Kasumi-1 (cell line): ENCODE results near the gene SGMS1.
A peak's percentile ranks its signal among the peaks of the same experiment; 100 is the strongest.
"Not testable (repeated sequence)": the region's sequence is repeated elsewhere in the genome, so short reads cannot be mapped to it uniquely, and the experiment has no call there.

Source experiments
- DNase-seq, 2 experiments: peaks; one replicate each; lab custom pipeline; 2025; lab: John Stamatoyannopoulos, UW

Gene SGMS1

DNA sequence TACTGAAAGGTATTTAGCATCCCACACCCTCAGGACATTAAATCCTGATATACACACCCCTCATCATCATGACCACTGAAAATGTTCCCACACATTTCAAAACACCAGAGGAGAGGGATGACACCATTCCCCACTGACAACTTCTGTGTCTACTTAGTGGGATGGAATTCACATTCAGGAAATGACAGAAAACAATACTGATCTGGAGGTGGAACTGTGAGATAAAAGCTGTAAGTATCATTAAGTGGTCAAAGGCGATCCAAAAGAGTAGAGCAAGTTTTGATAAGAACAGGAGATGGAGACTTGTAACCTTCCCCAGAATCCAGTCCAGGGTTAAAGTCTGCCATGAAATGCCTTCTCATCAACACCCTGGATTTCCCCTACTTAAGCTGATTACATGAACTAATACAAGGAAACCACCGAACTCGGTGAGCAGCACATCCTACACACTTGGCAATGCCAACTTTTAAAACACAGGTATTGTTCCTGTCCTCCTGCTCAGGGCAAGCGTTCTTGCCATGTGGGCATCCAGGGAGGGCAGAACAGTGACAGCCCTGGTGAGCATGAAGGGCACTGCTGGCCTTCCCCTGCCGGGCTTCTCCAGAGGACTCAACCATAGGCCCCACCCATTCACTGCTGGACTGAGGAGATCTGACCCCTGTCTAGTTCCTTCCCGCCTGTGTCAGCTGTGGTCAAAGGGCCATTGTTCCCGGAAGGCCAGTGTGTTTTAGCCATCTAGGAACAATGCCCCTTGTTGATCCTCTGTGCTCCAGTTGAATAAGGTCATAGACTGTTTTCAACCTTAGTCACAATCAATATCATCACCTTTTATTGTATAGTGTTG is 85.0 kb downstream of the SGMS1 start:
- no peak for DNase-seq

DNA sequence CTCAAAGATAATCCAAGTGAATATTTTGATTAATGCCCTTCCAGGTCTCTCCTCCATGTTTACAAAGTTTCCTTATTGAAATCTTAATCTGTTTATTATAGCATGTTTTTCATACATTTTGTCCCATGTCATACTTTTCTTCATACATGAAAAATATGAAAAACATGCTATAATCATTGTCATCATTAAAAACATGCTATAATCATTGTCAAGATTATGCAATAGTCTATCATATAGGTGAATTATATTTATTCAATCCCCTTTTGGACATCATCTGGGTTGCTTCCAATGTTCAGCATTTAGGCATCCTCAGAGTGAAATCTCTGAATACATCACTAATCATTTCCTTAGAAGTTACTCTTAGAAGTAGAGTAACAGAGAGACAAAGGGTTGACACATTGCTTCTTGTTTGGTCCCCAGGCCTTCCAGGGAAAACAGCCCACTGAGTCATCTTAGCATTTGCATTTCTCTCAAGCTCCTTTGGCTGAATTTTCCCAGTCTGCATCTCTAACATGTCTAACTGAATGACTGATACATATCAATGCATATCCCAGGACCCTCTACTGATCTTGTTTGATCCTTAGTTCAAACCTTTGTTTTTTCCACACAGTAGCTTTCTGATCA is 87.0 kb downstream of the SGMS1 start:
- DNase-seq = no peak

DNA sequence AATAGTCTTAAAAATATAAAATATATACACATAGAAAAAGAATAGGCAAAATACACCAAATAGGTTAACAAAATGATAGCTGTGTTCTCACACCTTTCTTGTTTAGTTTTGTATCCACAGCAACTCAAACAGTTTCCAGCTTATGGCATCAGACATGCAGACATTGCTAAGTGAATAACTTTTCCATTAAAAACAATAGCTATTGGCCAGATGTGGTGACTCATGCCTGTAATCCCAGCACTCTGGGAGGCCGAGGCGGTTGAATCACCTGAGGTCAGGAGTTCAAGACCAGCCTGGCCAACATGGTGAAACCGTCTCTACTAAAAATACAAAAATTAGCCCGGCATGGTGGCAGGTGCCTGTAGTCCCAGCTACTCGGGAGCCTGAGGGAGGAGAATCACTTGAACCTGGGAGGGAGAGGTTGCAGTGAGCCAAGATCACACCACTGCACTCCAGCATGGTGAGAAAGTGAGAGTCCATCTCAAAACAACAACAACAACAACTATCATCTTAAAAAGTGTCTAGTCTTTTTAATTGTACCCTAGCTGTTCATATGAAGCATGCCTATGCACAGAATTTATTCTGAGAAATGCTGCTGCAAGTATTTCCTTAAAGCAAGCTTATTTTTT is 88.9 kb downstream of the SGMS1 start:
- not testable (repeated sequence) for DNase-seq

DNA sequence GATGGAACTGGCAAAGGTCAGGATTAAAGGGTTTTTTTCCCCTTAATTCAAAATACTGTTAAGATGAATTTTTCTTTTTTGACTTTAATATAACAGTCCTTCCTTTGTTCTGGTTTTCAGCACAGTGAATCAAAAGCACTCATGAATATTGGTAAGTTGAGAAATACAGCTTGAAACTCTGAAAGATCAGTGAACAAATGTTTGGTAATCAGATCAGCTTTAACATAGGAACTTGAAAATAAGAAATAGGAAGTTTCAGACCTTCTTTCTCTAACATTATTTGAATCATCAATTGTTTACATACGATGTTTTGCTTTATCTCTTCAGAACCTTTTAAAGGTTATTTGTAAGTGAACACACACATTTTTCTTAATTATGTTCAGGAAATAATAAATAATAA is 90.5 kb downstream of the SGMS1 start:
- no peak for DNase-seq

GRCh38 chr10:50531388-50532077 is 92.2 kb downstream of the SGMS1 start:
- no peak for DNase-seq

DNA sequence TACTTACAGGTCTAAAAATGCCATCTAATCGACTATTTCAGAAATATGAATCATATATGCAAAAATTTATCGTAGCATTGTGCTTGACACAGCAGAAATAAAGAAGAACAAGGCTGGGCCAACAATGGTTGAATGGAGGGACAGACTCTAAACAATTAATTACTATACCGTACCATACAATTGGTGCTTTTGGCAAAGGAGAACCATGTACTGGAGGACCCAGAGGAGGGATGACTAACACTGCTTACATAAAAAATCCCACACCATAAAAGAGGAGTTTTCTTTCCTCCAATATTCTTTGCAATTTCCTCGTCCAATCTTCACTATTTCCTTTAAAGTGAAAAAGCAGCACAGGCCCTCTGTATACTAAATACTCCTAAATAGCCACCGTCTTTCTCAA is 94.1 kb downstream of the SGMS1 start:
- no peak for DNase-seq

DNA sequence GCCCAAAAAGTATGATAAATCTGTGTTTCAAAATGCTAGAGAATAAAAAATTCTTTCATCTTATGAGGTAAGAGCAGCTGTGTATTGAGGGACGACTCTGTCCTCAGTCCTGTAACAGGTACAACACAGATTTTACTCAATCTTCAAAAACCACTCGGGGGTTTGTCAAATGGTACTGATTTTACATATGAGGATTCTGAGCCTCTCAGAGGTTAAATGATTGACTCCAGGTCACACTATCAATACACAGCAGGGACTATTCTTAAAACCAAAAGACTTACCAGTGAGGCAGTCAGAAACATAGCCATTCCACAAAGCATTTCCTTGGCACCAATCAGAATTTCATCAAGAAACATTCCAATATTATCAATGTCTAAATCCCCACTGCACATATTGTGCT is 95.5 kb downstream of the SGMS1 start:
- no peak for DNase-seq

DNA sequence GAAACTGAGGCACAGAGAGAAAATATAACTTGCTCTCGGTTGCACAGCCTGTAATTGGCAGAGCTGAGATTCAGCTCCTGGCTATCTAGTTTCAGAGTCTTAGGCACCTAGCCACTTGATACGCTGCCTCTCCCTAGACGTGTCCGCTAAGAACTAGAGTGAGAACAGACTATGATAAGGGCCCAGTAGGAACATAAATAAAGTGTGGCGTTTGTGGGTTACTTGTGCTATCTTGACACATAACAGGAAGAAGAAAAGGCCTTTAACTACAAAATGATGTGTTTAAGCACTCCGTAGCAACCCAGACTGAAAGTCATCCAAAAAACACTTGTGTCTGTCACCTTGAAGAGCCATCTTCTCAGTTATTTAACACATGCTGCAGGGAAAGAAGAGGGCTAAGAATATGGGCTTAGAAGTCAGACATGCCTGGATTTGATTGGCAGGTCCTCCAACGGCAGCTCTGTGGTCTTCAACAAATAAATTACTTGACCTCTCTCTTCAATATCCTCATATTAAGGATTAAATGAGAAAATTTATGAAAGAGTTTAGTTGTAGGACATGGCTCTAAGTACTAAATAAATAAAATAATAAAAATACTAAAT is 96.2 kb downstream of the SGMS1 start:
- DNase-seq = no peak

DNA sequence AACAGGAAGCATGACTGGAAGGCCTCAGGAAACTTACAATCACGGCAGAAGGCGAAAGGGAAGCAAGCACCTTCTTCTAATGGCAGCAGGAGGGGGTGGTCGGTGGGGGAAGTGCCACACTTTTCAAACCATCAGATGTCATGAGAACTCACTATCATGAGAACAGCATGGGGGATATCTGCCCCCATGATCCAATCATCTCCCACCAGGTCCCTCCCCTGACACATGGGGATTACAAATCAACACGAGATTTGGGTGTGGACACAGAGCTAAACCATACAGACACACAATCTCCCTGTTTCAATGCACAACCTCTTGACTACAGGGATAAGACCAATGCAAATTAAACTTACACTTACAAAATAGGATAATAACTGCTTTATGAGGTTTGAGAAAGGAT is 97.6 kb downstream of the SGMS1 start:
- no peak for DNase-seq

GRCh38 chr10:50523357-50523756 is 100.4 kb downstream of the SGMS1 start:
- DNase-seq = no peak

DNA sequence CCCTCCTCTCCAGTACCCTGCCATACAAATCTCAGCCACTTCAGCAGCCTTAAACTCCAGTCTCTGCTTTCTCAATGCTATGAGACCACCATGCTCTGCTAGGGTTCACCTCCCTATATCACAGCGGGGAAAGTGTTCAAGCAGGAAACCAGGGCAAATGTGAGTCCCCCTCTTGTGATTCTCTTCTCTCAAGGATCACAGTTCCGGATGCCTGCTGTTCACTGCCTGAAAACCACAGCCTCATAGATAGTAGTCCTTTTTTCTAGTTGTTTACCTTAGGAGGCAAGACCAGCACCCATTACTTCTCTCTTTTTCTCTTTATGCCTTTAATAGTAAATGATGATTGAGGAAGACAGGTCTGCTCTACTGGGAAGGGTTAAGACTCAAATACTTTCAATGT is 100.8 kb downstream of the SGMS1 start:
- DNase-seq = peak; percentile 32 to 51

DNA sequence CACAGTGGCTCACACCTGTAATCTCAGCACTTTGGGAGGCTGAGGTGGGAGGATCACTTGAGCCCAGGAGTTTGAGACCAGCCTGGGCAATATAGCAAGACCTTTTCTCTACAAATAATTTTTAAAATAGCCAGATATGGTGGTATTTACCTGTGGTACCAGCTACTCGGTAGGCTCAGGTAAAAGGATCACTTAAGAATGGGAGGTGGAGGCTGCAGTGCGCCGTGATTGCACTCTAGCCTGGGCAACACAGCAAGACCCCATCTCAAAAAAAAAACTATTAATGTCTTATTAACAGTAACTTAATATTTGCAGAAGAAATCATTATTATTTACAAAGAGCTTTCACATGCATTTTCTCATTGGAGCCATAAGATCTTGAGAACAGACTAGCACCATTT is 103.6 kb downstream of the SGMS1 start:
- DNase-seq = no peak

- no peak for DNase-seq
These were observed 106.1 kb downstream of the SGMS1 start for GRCh38 chr10:50517626-50518025.

GRCh38 chr10:50516171-50516570 is 107.6 kb downstream of the SGMS1 start:
- no peak for DNase-seq

DNA sequence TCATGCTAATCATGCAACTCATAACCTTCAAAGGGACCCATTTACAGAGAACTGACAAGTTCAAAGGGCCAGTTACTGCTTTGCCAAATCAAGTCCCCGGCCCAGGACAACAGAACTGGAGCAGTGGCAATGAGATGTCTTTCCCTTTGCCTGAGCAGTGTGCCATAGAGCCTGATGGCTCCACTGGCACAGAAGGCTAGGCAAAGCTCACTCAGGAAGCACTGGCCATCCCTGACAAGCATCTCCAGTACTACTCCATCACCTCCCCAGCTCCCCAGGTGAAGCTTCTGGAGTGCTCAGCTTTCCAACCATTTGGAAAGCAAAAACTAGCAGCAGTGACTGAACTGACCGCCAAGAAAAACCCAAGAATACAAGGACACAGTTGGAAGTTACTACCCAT is 108.3 kb downstream of the SGMS1 start:
- no peak for DNase-seq

DNA sequence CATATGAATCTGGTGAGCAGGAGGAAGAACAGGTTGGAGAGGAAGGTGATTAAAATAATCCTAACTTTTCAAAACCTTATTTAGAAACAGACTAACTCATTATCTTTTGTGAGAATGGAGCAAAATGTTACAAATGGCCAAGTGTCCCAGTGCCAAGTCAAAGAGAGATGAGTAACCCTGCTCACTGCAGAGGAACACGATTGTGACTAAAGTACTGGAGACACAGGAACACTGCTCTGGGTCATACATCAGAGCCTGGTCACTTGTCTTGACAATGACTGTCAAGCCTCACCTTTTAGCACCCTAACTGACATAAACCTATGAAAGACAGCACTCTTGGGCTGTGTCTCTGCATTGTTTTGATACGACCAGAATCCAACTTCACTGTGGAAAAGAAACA is 108.8 kb downstream of the SGMS1 start:
- DNase-seq = no peak

- no peak for DNase-seq
These were observed 109.8 kb downstream of the SGMS1 start for GRCh38 chr10:50513956-50514355.

GRCh38 chr10:50512743-50513416 is 110.9 kb downstream of the SGMS1 start:
- DNase-seq = peak in 1 of 2 experiments; percentile 18

DNA sequence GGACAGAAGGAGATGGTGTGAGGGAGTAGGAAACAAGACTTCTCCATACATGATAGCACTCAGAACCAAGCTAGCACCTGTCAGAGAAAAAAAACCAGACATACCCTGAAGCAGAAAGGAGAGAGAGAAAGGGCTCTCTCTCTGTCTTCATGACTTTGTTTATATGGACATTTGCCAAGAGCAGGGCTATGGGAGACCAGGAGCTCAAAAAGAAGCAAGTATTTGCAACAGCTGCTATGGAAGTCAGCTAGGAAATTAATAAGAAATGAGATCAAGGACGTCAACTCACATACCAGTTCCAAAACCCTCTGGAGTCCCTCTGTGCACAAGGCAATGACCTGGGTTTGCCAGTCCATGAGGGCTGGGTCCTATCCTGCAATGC is 111.6 kb downstream of the SGMS1 start:
- no peak for DNase-seq

DNA sequence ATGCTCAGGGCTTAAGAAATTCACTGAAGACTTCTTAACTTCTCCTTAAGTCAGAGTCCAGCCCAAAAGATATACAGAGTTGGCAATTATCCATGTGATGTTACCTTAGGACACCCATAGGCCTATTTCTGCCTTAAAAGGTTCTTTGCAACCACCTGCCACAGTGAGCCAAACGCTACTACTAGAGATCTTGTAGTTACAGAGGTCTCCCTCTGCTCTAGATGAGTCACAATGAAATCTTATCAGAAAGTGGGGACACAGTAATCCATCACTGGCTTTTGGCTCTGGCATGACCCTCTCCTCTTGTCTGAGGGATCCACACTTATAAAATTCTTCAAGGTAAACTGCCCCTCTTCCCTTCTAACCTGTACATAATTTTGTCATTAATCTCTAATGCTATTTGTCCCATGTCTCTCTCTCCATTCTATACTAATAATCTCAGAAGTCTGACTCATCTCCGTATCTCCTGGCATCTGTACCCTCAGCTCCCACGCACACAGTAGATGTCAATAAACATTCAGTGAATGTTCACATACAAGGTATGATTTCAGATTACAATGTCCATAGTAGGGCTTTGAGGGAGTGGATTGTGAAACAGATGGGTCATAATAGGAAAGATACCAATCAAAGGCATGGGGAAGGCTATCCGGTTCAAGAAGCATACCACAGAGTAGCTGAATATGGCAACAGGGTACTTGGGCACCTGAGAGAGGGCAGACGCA is 112.1 kb downstream of the SGMS1 start:
- no peak for DNase-seq
